GM18505 (cell line): ENCODE results near the gene SMC5.

ENCODE experiments used
- ATAC-seq: cut with Tn5 transposase; IDR thresholded peaks from one replicate; pipeline ENCODE4 v1.9.1; 2021; ENCODE audit not compliant: unreplicated experiment
- POLR2A ChIP-seq: IDR thresholded peaks from 4 replicates; pipeline ENCODE4 v1.6.1; 2011; ENCODE audit warnings: borderline replicate concordance; ENCODE audit not compliant: insufficient read depth, insufficient read length; ENCODE audit errors: extremely low read depth

Gene SMC5

GRCh38 chr9:70352802-70353201, 94.0 kb downstream of the SMC5 start:
- TF ChIP-seq POLR2A: no peak
- ATAC-seq: no peak

- ATAC-seq: no peak
- TF ChIP-seq POLR2A: no peak
Observed at GRCh38 chr9:70355801-70356200, 97.0 kb downstream of the SMC5 start.

- ATAC-seq: no peak
Observed at GRCh38 chr9:70362952-70363351, 104.2 kb downstream of the SMC5 start.

DNA sequence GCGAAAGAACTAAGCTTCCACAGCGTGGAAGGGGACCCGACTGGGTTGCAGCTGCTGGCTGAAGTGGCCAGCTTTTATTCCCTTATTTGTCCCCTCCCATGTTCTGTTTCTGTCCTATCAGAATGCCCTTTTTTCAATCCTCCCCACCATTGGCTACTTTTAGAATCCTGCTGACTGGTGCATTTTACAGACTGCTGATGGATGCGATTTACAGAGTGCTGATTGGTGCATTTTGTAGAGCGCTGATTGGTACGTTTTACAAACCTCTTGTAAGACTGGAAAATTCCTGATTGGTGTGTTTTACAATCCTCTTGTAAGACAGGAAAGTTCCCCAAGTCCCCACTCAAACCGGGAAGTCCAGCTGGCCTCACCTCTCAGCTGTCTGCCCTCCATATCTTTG, 105.0 kb downstream of the SMC5 start:
- ATAC-seq: no peak
- TF ChIP-seq POLR2A: no peak

More at GRCh38 chr9:70362952-70363351, 104.2 kb downstream of the SMC5 start:
- TF ChIP-seq POLR2A: no peak

- TF ChIP-seq POLR2A: no peak
- ATAC-seq: no peak
Observed at GRCh38 chr9:70367305-70367930, 108.6 kb downstream of the SMC5 start.

DNA sequence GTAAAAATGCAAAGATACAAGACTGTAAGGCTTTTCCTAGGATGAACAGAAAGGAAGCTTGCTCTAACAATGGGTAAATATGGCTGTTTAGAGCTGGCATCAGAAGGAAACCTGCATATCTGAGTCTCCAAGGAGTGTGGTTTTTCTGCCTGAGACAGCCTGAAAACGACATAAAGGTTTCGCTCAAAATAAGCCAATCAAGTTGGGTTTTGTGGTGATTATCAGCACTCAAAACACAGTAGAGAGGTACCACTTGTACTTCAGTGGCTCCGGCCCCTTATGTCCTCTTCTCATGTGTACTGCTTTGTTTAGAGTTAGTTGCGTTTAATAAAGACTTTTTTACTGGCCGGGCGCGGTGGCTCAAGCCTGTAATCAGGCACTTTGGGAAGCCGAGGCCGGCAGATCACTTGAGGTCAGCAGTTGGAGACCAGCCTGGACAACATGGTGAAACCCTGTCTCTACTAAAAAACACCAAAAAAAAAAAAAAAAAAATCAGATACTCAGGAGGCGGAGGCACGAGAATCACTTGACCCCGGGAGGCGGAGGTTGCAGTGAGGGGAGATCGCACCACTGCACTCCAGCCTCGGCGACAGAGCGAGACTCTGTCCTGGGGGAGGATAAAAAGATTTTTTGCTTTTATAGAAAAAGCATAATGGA, 116.3 kb downstream of the SMC5 start:
- no peak for TF ChIP-seq POLR2A

DNA sequence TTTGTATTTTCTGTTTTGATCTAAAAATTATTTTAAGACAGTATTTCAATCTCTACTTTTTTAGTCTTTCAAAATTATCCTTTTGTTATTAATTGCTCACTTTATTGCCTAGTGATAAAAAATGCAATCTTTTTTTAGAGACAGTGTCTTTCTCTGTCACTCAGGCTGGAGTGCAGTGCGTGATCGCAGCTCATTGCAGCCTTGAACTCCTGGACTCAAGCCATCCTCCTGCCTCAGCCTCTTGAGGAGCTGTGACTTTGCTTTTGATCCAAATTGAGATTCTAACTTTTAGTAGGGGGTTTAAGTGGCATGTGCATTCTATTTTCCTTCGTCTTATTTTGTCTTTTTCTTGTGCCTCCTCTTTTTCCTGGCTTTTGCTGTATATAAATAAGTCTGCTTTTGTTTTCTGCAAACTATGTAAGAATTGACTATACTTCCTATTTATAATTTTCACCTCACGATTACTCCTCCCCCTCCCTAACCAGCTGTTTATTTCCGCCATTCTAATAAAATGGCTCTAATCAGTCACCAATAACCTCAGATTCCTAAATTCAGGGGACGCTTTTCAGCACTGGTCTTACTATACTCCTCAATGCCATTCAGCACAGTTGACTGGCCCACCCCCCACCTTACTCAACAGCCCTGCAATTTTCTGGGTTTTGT, 123.4 kb downstream of the SMC5 start:
- no peak for ATAC-seq
- TF ChIP-seq POLR2A: no peak

More for the DNA sequence above, 116.3 kb downstream of the SMC5 start:
- ATAC-seq: no peak

DNA sequence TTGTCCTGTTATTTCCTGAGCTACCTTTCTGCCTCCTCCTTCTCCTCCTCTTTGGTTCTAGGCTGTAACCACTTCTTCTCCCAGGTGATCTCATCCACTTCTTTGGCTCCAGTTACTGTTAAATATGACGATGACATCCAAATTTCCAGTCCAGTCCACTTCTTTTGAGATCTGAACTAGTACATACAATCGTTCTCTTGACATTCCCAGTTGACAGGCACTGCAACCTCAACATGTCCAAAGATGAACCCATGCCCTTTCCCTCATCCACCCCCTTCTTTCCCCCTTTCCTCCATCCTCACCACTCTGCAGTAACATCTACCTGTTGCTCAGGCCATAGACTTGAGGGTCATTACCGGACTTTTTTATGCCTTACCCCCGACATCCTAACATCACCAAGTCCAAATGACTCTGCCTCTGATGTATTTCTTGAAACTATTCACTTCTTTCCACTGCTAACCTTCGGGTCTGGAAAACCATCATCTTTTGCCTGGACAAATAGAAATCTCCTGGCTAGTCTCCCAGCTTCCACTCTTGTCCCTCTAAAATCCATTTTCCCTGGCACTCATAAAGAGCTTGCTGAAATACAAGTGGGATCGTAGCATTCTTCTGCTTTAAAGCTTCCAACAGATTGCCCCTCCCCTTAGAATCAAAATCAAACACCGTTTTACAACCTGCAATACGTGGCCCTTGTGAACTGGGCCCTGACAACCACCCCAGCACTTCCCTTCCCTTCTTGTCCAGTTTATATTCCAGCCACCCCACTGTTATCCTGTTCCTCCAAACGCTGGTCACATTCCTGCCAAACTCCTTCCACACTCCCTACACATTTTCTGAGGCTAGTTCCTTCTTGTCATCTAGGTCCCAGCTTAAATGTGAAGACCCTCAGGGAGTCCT, 124.2 kb downstream of the SMC5 start:
- no peak for TF ChIP-seq POLR2A
- no peak for ATAC-seq

- ATAC-seq: no peak
- TF ChIP-seq POLR2A: no peak
Observed at GRCh38 chr9:70385426-70385825, 126.6 kb downstream of the SMC5 start.

DNA sequence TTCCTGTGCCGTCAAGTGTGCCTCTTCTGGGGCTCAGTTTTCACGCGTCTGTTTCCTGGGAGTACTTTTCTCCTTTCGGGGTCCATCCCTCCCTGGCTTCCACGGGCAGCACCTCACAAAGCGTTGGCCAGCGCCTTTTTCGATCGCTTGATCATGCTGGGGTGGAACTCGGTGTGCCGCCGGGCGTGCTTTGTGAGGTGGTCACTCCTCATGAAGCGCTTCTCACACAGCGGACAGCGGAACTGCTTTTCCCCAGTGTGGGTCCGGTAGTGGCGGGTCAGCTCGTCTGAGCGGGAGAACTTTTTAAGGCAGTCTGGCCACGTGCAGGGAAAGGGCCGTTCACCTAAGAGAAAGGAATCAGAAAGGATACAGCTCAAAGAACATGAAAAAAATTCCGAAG, 128.9 kb downstream of the SMC5 start:
- no peak for ATAC-seq
- no peak for TF ChIP-seq POLR2A

DNA sequence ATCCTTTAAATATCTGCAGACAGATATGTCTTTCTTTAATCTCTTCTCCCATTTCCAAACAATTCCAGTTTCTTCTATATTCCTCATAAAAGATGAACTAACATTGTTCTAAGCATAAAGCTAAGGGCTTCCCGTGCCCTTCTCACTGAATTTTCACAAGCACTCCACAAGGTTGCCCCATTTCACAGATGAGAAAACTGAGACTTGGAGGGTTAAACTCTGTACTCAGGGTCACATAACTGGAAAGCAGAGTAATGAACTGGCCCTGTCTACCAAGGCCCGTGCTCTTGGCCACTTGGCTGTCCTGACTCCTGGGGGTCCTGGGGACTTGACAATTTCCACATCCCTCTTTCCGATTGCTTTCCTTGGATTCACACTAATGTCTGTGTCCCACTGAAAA, 130.4 kb downstream of the SMC5 start:
- no peak for TF ChIP-seq POLR2A
- ATAC-seq: no peak

- no peak for ATAC-seq
Observed at GRCh38 chr9:70389621-70390266, 131.0 kb downstream of the SMC5 start.

GRCh38 chr9:70390933-70391341, 132.2 kb downstream of the SMC5 start:
- no peak for TF ChIP-seq POLR2A
- no peak for ATAC-seq

More at GRCh38 chr9:70389621-70390266, 131.0 kb downstream of the SMC5 start:
- TF ChIP-seq POLR2A: no peak
